Prostate gland (tissue), 2 donors: ENCODE measurements around the gene FAS.

ENCODE experiments used
- POLR2A ChIP-seq: fragments of 450-650 bp; IDR thresholded peaks from one replicate; pipeline ENCODE4 v1.6.1; 2016; ENCODE audit warnings: antibody characterized with exemption, mild to moderate bottlenecking
- TF ChIP-seq, protein P1 (sequence below), 4 experiments: fragments of 200-600 bp in 2 of 4; fragments of 450-650 bp in 2 of 4; sonication (generic) in 2 of 4; IDR thresholded peaks; 1 replicate in 3 of 4; 2 replicates in 1 of 4; pipeline ENCODE4 v1.5.1; 2016 to 2019; ENCODE audit warnings: antibody characterized with exemption in 4 of 4, mild to moderate bottlenecking in 2 of 4, moderate library complexity in 2 of 4

DNA sequence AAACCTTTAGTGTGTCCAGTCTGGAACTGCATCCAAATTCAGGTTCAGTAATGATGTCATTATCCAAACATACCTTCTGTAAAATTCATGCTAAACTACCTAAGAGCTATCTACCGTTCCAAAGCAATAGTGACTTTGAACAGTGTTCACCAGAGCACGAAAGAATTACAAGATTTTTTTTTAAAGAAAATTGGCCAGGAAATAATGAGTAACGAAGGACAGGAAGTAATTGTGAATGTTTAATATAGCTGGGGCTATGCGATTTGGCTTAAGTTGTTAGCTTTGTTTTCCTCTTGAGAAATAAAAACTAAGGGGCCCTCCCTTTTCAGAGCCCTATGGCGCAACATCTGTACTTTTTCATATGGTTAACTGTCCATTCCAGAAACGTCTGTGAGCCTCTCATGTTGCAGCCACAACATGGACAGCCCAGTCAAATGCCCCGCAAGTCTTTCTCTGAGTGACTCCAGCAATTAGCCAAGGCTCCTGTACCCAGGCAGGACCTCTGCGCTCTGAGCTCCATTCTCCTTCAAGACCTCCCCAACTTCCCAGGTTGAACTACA is 694 bp upstream of the FAS start:
- TF ChIP-seq, protein P1, sequence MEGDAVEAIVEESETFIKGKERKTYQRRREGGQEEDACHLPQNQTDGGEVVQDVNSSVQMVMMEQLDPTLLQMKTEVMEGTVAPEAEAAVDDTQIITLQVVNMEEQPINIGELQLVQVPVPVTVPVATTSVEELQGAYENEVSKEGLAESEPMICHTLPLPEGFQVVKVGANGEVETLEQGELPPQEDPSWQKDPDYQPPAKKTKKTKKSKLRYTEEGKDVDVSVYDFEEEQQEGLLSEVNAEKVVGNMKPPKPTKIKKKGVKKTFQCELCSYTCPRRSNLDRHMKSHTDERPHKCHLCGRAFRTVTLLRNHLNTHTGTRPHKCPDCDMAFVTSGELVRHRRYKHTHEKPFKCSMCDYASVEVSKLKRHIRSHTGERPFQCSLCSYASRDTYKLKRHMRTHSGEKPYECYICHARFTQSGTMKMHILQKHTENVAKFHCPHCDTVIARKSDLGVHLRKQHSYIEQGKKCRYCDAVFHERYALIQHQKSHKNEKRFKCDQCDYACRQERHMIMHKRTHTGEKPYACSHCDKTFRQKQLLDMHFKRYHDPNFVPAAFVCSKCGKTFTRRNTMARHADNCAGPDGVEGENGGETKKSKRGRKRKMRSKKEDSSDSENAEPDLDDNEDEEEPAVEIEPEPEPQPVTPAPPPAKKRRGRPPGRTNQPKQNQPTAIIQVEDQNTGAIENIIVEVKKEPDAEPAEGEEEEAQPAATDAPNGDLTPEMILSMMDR (IDR thresholded peaks at IDR 0.05) = no peak
- no peak for TF ChIP-seq POLR2A
